ENCODE results near the gene ITPR2.

GRCh38 chr12:26648999-26649398 is 184.0 kb downstream of the ITPR2 start:
- TF ChIP-seq POLR2AphosphoS5 (IDR thresholded peaks at IDR 0.05; ENCODE audit: low read depth, low read length): no peak
- TF ChIP-seq POLR2A (IDR thresholded peaks at IDR 0.05; ENCODE audit: low read depth, low read length): no peak
- TF ChIP-seq SPI1 (IDR thresholded peaks at IDR 0.05; ENCODE audit: low read depth, low read length): no peak

Measured in GM12891 (cell line).